ENCODE data around the gene EAPP.
"Not testable (repeated sequence)": the region's sequence is repeated elsewhere in the genome, so short reads cannot be mapped to it uniquely, and the experiment has no call there.

EAPP gene

DNA sequence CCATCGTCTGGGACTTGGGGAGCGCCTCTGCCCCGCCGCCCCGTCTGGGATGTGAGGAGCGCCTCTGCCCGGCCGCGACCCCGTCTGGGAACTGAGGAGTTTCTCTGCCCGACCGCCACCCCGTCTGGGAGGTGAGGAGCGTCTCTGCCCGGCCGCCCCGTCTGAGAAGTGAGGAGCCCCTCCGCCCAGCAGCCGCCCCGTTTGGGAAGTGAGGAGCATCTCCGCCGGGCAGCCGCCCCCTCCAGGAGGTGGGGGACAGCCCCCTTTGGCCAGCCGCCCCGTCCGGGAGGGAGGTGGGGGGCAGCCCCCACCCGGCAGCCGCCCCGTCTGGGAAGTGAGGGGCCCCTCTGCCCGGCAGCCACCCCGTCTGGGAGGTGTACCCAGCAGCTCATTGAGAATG is 63.5 kb downstream of the EAPP start:
- H3K4me3 Mint-ChIP-seq; H3K4me1 Mint-ChIP-seq; H3K27ac Mint-ChIP-seq; ATAC-seq; H3K36me3 Mint-ChIP-seq; DNase-seq (ENCODE audit: low spot score in 2 of 2); H3K9me3 Mint-ChIP-seq: not testable (repeated sequence)

DNA sequence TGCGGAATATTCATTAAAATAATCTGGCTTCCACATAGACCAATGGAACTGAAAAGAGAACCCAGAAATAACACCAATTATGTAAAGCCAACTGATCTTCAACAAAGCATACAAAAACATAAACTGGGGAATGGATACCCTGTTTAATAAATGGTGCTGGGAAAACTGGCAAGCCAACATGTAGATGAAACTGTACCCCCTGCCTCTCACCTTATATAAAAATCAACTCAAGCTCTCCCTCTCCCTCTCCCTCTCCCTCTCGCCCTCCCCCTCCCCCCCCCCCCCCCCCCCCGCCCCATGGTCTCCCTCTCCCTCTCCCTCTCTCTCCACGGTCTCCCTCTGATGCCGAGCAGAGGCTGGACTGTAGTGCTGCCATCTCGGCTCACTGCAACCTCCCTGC is 64.3 kb downstream of the EAPP start:
- DNase-seq (ENCODE audit: low spot score in 2 of 2) (no peak), ATAC-seq (no peak)
- H3K27ac Mint-ChIP-seq = no peak overlapping the region
- no peaks in the 10 kb centered on the region for H3K36me3 Mint-ChIP-seq
- no peaks in the 10 kb centered on the region for H3K4me1 Mint-ChIP-seq
- H3K4me3 Mint-ChIP-seq = no peak overlapping the region
- H3K9me3 Mint-ChIP-seq = no peaks in the 10 kb centered on the region

DNA sequence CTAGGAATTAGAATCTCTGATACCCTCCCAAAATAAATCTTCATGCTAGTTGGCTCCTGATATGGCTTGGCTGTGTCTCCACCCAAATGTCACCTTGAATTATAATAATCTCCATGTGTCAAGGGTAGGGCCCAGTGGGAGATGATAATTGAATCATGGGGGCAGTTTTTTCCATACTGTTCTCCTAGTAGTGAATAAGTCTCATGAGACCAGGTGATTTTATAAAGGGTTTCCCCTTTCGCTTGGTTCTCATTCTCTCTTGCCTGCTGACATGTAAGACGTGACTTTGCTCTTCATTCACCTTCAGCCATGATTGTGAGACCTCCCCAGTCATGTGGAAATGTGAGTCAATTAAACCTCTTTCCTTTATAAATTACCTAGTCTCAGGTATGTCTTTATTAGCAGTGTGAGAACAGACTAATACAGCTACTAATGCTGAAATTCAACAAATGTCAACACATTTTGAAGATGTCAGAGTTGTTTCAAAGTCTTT is 65.3 kb downstream of the EAPP start:
- H3K4me1 Mint-ChIP-seq = no peaks in the 10 kb centered on the region
- H3K9me3 Mint-ChIP-seq = no peaks in the 10 kb centered on the region
- no peak overlapping the region for H3K27ac Mint-ChIP-seq
- no peaks in the 10 kb centered on the region for H3K36me3 Mint-ChIP-seq
- no peak overlapping the region for H3K4me3 Mint-ChIP-seq
- DNase-seq (ENCODE audit: low spot score in 2 of 2) (no peak), ATAC-seq (no peak)

DNA sequence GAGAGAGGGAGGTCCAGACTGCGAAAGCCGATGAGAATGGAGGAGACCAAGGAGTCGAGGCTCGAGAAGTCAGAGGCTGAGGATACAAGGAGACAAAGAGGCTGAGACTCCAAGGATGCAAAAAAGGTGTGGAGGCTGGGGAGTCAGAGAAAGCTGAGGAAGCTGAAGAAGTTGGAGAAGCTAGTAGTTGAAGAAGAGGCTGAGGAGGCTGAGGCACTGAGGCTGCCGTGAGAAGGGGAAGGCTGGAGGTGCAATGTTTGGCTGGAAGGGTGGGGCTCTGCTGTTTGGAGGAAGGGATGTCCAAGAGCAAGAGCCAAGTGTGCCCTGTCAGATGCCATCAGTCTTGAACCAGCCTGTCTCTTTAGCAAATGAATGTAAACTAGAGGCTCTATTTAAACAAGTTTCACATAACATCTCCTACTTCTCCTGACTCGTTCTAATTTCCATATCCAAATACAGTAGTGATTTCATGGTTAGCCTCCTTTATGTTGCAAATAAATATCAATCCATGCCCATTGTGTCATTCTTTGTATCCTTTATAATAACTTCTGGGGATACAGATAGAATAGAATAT is 66.7 kb downstream of the EAPP start:
- H3K27ac Mint-ChIP-seq = no peak overlapping the region
- H3K9me3 Mint-ChIP-seq = no peaks in the 10 kb centered on the region
- no peak overlapping the region for H3K4me3 Mint-ChIP-seq
- no peak for DNase-seq (ENCODE audit: low spot score in 2 of 2)
- no peaks in the 10 kb centered on the region for H3K36me3 Mint-ChIP-seq
- ATAC-seq = no peak
- no peaks in the 10 kb centered on the region for H3K4me1 Mint-ChIP-seq

DNA sequence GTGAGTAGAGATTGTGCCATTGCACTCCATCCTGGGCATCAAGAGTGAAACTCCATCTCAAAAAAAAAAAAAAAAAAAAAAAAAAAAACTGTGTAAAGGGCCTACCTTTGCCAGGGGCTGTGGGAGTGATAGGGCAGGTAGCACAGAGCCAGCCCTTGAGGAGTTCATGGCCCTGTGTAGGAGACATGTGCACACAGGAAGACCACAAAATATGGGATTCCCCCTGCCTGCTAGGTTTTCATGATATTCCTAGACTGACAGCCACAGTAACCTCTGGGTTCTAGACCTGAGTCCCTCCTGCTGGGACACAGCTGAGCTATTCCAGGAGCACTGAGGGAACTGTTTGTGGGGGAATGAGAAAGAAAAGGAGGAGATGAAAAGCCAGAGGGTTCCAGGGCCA is 69.2 kb downstream of the EAPP start:
- Mint-ChIP-seq H3K4me1 (no peaks in the 10 kb centered on the region), H3K9me3 (no peaks in the 10 kb centered on the region), H3K27ac (no peak overlapping the region), H3K36me3 (no peaks in the 10 kb centered on the region), H3K4me3 (no peak overlapping the region)
- ATAC-seq = no peak
- no peak for DNase-seq (ENCODE audit: low spot score in 2 of 2)

DNA sequence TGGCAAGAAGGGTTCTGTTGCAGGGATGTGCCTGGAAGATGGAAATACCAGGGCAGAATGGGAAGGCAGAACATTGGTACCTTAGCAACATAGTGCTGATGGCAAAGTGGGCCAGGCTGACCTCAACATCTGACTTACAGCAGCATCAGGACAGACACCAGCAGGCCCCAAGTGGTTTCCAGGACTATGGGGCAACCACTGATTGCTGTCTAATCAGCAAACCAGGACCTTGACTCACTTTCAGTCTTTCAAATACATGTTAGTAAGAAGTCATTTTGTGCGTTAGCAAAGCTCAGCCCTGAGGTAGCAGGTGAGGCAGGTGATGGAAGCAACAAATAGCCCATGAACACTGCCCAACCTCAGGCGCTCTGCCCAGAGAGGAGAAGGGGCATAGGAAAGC is 72.8 kb downstream of the EAPP start:
- Mint-ChIP-seq H3K36me3 (no peaks in the 10 kb centered on the region), H3K27ac (no peak overlapping the region), H3K4me3 (no peak overlapping the region), H3K9me3 (no peaks in the 10 kb centered on the region), H3K4me1 (no peaks in the 10 kb centered on the region)
- ATAC-seq (no peak), DNase-seq (ENCODE audit: low spot score in 2 of 2) (no peak)
